Activated naive CD4-positive, alpha-beta T cell treated with anti-CD3 and anti-CD28 coated beads for 36 hours (primary cell): ENCODE data around the gene NXN. TPM values are rescaled to one million over a fixed set of nuclear protein-coding genes. Genes with fewer than 3 reads are reported as not detected.
"Not testable (repeated sequence)": the region's sequence is repeated elsewhere in the genome, so short reads cannot be mapped to it uniquely, and the experiment has no call there.

Experiments
- CTCF ChIA-PET: fragments of 350-600 bp; sonication (Branson Sonifier 250); formaldehyde crosslinking; loops from one replicate; lab custom pipeline; 2021; ENCODE audit warnings: antibody characterized with exemption; lab: Charles Lee
- DNase-seq: peaks from one replicate; pipeline ENCODE4 v3.0.0-alpha.2; 2020
- H3K27ac Mint-ChIP-seq: one replicate; pipeline ENCODE4 v1.8.0; 2021; ENCODE audit warnings: mild to moderate bottlenecking, mixed read lengths
- H3K27me3 Mint-ChIP-seq: one replicate; pipeline ENCODE4 v1.8.0; 2021; ENCODE audit warnings: low read depth, mixed read lengths
- H3K36me3 Mint-ChIP-seq: one replicate; pipeline ENCODE4 v1.8.0; 2021; ENCODE audit warnings: low read depth, mixed read lengths
- H3K4me1 Mint-ChIP-seq: one replicate; pipeline ENCODE4 v1.8.0; 2021; ENCODE audit warnings: low read depth, mixed read lengths
- H3K4me3 Mint-ChIP-seq: one replicate; pipeline ENCODE4 v1.8.0; 2021; ENCODE audit warnings: mild to moderate bottlenecking, moderate library complexity, mixed read lengths
- H3K9me3 Mint-ChIP-seq: one replicate; pipeline ENCODE4 v1.8.0; 2021; ENCODE audit warnings: mixed read lengths
- intact Hi-C: fragments of 100-400 bp; cut with micrococcal nuclease; formaldehyde crosslinking; loops from one replicate; pipeline ENCODE4 v1.15.1; 2023
- total RNA-seq, 2 experiments: library from RNA; stranded (reverse); gene quantifications; one replicate each; pipeline ENCODE4 v1.2.3, GENCODE V29; 2021

NXN gene
- total RNA-seq, 2 experiments from 2014 or later = 0.20 to 0.33 TPM

DNA sequence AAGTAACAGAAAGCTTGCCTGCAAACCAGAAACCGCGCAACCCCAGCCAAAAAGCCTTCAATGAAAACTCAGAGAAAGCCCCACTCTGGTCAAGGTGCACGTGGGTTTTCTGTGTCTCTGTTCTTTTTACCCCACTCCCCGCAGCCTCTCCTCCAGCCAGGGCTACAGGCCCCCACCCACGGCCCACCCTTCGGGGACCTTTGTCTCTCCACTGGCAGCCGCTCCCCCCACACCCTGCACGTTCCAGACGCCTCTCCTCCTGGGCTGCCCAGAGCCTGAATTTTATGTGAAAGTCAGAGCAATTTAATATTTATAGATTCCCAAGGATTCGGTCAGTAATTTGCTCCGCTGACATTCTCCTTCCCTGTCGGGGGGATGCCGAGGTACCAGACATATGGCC is 173.2 kb downstream of the NXN start:
- no peak for DNase-seq
- H3K4me3 Mint-ChIP-seq = no peak overlapping the region
- H3K4me1 Mint-ChIP-seq = no peaks in the 10 kb centered on the region
- intact Hi-C loops = no loop called here
- H3K27ac Mint-ChIP-seq = no peak overlapping the region
- H3K36me3 Mint-ChIP-seq = no peaks in the 10 kb centered on the region
- H3K9me3 Mint-ChIP-seq = no peaks in the 10 kb centered on the region
- CTCF ChIA-PET = no interaction called here
- peaks cover 2% of the 10 kb centered on the region for H3K27me3 Mint-ChIP-seq

DNA sequence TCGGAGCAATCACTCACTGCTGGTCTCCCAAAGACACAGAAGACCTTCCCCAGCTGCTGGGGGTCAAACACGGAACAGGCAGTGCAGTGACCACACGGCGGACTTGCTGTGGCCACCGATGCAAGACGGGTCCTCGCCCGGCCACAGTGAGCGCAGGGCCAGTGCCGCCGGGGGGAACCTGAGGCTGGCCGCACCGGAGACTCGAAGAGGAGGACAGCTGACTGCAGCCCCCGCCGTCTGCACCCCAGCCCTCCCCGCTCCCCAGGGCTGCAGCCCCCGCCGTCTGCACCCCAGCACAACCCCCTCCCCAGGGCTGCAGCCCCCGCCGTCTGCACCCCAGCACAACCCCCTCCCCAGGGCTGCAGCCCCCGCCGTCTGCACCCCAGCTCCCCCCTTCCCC is 173.7 kb downstream of the NXN start:
- CTCF ChIA-PET, H3K4me1 Mint-ChIP-seq, H3K36me3 Mint-ChIP-seq, H3K27me3 Mint-ChIP-seq, H3K4me3 Mint-ChIP-seq, DNase-seq, H3K9me3 Mint-ChIP-seq, intact Hi-C loops, H3K27ac Mint-ChIP-seq: not testable (repeated sequence)

DNA sequence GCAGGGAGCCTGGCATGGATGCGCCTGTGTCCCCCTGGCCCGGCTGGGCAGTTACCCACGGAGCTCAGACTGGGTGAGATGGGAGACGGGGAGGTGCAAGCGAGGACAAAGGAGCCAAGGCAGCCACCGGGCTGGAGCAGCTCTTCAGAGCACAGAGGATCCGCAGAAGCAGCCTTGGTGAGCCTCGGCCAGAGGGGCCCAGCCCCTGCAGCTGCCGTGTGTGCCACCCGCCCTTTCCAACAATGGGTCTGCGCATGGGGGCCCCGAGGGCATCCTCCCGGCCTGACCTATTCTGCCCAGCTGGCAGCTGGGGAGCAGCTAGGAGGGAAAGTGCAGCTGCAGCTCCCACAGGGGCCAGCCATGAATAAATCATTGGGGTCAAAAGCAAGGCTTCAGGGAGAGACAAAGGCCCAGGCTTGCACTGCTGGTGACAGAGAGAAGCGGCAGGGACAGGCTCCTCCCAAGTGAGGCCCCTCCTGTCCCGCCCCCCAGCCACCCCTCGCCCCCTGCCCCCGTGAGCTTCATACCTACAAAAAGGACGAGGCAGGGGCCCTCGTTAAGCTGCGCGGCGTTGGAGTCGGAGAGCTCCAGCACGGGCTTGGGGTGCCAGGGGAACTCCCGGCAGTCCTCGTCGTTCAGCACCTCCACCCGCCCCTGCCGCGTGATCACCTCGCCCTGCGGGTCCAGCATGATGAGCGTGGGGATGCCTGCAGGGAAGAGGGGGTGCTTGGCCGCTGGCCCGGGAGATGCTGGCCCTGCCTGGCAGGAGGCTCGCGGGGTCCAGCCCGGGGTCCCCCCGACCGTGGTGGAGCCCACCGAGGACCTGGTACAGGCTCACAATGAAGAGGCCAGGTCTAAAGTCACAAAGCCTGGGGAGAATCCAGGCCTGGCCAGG is 174.8 kb downstream of the NXN start:
- Mint-ChIP-seq H3K4me1 (no peaks in the 10 kb centered on the region), H3K9me3 (no peaks in the 10 kb centered on the region), H3K27me3 (peaks cover 2% of the 10 kb centered on the region), H3K27ac (no peak overlapping the region), H3K4me3 (no peak overlapping the region), H3K36me3 (no peaks in the 10 kb centered on the region)
- no peak for DNase-seq
- intact Hi-C loops = no loop called here
- CTCF ChIA-PET = no interaction called here

DNA sequence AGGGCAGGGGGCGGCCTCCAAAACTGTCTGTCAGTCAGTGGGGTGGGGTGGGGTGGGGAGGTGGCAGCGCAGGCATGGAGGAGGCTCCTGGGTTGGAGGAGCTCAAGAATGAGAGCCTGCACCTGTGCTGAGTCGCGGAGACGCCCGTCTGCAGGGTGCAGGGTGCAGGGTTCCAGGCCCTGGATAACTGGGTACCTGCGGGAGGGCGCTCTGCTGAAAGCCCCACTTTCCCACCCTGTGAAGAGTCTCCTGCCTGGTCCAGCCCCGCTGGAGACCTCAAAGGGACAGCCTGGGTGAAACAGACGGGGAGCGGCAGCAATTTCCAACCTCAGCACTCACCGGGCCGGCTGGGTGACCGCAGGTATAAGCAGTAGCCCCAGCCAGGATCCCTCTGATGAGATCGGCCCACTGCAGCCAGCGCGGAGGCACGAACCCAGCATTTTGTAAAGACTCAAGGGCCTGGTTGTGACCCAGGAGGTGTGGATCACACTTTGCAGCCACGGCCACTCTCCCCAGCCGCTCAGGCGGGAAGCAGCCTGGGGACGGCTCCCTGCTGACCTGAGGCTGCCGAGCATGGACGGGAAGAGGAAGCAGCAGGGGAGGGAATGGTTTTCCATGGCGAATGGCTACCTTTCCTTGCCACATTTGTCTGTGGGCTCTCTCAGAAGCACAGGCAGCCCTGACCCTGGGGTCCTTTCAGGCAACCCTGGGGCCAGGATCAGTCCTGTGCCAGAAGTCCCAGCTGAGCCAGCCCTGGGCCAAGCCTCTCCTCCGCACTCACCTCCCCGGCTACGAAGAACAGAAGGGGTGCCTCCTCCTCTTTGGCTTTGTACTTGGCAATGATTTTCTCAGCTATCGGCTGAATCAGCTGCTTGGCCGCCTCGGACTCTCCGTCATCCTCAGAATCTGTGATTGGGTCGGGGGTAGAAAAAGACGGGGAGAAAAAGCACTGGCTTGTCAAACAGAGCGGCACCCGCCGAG is 176.4 kb downstream of the NXN start:
- no peaks in the 10 kb centered on the region for H3K4me1 Mint-ChIP-seq
- no peak overlapping the region for H3K4me3 Mint-ChIP-seq
- peaks cover 2% of the 10 kb centered on the region for H3K27me3 Mint-ChIP-seq
- DNase-seq = no peak
- no peak overlapping the region for H3K27ac Mint-ChIP-seq
- H3K36me3 Mint-ChIP-seq = no peaks in the 10 kb centered on the region
- CTCF ChIA-PET = no interaction called here
- no peaks in the 10 kb centered on the region for H3K9me3 Mint-ChIP-seq
- intact Hi-C loops = no loop called here

- H3K27me3 Mint-ChIP-seq = peaks cover 2% of the 10 kb centered on the region
- H3K36me3 Mint-ChIP-seq = no peaks in the 10 kb centered on the region
- H3K9me3 Mint-ChIP-seq = no peaks in the 10 kb centered on the region
- no peak for DNase-seq
- H3K27ac Mint-ChIP-seq = no peak overlapping the region
- intact Hi-C loops = no loop called here
- H3K4me1 Mint-ChIP-seq = no peaks in the 10 kb centered on the region
- no peak overlapping the region for H3K4me3 Mint-ChIP-seq
- CTCF ChIA-PET = interaction anchor here (1.0 kb wide), 1 partner anchor 179 kb away, joined by 3 read pairs; no protein-coding TSS in a partner anchor
Observed at GRCh38 chr17:802481-802880, 177.1 kb downstream of the NXN start.

- H3K27ac Mint-ChIP-seq = no peak overlapping the region
- no peak for DNase-seq
- CTCF ChIA-PET = interaction anchor here (0.7 to 1.0 kb wide), 2 partner anchors 180 to 1257 kb away, joined by 3 to 7 read pairs; no protein-coding TSS in a partner anchor
- no peaks in the 10 kb centered on the region for H3K4me1 Mint-ChIP-seq
- intact Hi-C loops = no loop called here
- H3K36me3 Mint-ChIP-seq = no peaks in the 10 kb centered on the region
- no peak overlapping the region for H3K4me3 Mint-ChIP-seq
- H3K9me3 Mint-ChIP-seq = no peaks in the 10 kb centered on the region
- H3K27me3 Mint-ChIP-seq = peaks cover under 1% of the 10 kb centered on the region
Observed at GRCh38 chr17:801660-802059, 177.9 kb downstream of the NXN start.

DNA sequence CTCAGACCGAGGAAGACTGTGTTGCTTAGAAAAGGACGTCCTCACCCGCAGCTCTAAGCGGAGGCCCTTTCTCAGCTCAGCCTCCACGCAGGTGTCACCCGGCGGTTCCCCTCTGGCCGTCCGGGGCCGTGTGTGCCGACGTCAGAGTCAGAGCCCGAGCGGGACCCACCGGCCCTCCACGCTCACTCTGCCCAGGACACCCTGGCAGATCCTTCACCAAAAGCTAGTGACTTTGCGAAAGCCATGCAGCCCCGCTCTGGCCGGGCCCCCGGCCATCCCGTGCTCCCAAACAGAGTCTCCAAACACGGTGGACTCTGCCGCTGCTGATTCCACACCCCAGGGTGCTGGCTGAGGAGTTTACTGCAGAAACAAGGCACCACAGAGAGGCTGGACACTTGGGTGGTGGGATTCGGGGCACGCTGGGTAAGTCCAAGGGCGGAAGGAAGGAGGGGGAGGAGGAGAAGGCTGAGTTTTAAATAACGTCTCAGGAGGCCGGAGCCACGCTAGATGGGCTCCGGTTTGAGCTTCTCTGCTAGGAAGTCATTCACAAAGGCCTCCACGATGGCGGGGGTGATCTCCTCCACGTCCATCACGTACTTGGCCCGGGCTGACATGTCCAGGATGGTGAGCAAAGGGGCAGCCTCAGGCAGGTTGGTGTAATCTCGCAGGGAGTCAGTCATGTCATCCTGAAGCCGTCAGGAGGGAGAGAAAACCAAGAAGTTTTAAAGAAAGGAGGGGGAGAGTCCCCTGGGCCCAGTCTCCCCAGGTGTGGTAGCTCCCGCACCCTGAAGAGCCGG is 178.9 kb downstream of the NXN start:
- H3K36me3 Mint-ChIP-seq = no peaks in the 10 kb centered on the region
- H3K9me3 Mint-ChIP-seq = no peaks in the 10 kb centered on the region
- no peak for DNase-seq
- H3K4me1 Mint-ChIP-seq = no peaks in the 10 kb centered on the region
- no peak overlapping the region for H3K4me3 Mint-ChIP-seq
- H3K27ac Mint-ChIP-seq = no peak overlapping the region
- H3K27me3 Mint-ChIP-seq = no peaks in the 10 kb centered on the region
- CTCF ChIA-PET = interaction anchor here (0.9 kb wide), 1 partner anchor 180 kb away, joined by 3 read pairs; no protein-coding TSS in a partner anchor
- intact Hi-C loops = no loop called here

DNA sequence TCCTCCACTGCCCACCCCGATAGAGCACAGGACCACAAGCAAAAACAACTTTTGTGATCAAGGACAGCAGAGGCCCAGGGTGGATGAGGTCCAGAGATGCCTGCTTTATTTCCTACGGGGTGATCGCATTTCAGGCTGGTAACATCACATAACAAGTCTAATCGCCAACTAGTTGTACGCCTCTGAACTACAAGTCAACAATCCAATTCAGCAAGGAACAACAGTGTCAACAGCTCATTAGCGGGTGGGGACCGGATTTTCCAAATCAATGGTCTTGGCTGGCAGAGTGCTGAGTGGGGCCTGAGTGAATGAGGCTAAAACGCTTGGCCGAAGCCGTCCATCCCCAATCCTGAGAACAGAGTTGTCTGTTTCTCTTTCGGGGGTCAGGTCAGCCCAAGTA is 180.3 kb downstream of the NXN start:
- intact Hi-C loops = no loop called here
- CTCF ChIA-PET = interaction anchor here (1.3 kb wide), 1 partner anchor 200 kb away, joined by 4 read pairs; no protein-coding TSS in a partner anchor
- peaks cover 6% of the 10 kb centered on the region for H3K4me1 Mint-ChIP-seq

GRCh38 chr17:798246-798645 is 181.3 kb downstream of the NXN start:
- intact Hi-C loops = no loop called here
- Mint-ChIP-seq H3K36me3 (peaks cover 3% of the 10 kb centered on the region), H3K27ac (no peak overlapping the region), H3K4me3 (no peak overlapping the region), H3K4me1 (peaks cover 6% of the 10 kb centered on the region), H3K9me3 (no peaks in the 10 kb centered on the region), H3K27me3 (no peaks in the 10 kb centered on the region)
- CTCF ChIA-PET = interaction anchor here (0.6 to 1.5 kb wide), 3 partner anchors 16 to 182 kb away, joined by 3 read pairs; partner anchors contain the start of genes GLOD4, MRM3 and NXN
- no peak for DNase-seq

More for the DNA sequence above, 180.3 kb downstream of the NXN start:
- no peaks in the 10 kb centered on the region for H3K27me3 Mint-ChIP-seq
- H3K9me3 Mint-ChIP-seq = no peaks in the 10 kb centered on the region
- peaks cover 3% of the 10 kb centered on the region for H3K36me3 Mint-ChIP-seq
- DNase-seq = no peak
- no peak overlapping the region for H3K27ac Mint-ChIP-seq
- H3K4me3 Mint-ChIP-seq = no peak overlapping the region

DNA sequence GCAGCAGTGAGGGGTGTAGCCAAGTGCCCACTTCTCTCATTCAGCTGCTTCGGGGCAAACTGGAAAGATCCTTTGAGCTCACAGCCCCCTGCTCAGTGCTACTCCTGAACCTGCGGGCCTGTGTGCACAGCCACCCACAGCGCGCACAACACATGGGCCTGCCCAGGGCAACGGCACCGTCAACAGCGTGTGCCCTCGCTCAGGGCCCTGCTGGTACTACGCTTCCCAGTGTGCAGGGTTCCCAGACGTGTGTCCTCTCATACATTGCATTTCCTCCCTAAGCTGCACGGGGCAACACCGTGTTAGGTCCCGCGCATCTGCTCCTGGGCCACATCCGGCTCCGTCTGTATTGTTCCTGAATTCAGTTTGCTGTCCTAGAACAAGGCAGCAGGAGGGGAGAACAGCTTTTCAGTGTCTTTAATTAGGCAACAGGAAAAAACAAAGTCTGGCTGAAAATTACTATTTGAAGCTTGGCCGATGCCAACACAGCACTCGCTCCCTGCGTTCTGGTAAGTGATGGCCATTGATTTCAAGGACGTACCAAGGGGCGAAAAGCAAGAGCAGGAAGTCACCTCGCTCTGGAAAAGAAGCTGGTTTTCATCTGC is 182.2 kb downstream of the NXN start:
- no peak for DNase-seq
- CTCF ChIA-PET = interaction anchor here (0.9 to 2.5 kb wide), 4 partner anchors 11 to 185 kb away, joined by 3 to 8 read pairs (median 3); partner anchors contain the start of genes GLOD4, MRM3 and NXN
- no peak overlapping the region for H3K27ac Mint-ChIP-seq
- H3K27me3 Mint-ChIP-seq = no peaks in the 10 kb centered on the region
- H3K9me3 Mint-ChIP-seq = no peaks in the 10 kb centered on the region
- peaks cover 6% of the 10 kb centered on the region for H3K4me1 Mint-ChIP-seq
- intact Hi-C loops = no loop called here
- no peak overlapping the region for H3K4me3 Mint-ChIP-seq
- peaks cover 3% of the 10 kb centered on the region for H3K36me3 Mint-ChIP-seq

DNA sequence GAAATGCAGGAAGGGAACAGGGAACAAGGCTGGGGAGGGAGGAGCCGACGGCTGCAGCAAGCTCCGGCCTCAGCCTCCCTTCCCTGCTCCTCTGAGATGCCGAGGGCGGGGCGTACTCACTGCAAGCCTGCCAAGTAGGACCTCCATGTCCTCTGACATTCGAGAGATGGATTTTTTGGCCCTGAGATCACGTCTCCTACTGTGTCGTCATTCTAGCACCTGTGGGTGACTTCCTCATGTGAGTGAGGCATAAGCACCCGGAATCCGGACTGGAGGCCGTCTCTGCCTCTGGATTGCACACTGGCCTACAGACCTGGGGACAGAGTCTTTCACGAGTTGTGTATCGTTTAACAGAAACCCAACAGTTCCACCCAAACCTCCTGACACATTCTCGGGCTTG is 183.0 kb downstream of the NXN start:
- Mint-ChIP-seq H3K4me1 (peaks cover 6% of the 10 kb centered on the region), H3K36me3 (peaks cover 5% of the 10 kb centered on the region), H3K9me3 (no peaks in the 10 kb centered on the region), H3K4me3 (no peak overlapping the region), H3K27ac (no peak overlapping the region), H3K27me3 (no peaks in the 10 kb centered on the region)
- CTCF ChIA-PET = interaction anchor here (1.4 to 2.5 kb wide), 4 partner anchors 10 to 200 kb away, joined by 3 to 23 read pairs (median 9); partner anchors contain the start of genes NXN and TIMM22
- intact Hi-C loops = no loop called here
- no peak for DNase-seq
